Body of pancreas (tissue), 4 donors: ENCODE data around the gene ABCC4.

Experiments
- POLR2A ChIP-seq, 3 donors: fragments of 450-650 bp; IDR thresholded peaks; one replicate each; pipeline ENCODE4 v1.6.1; 2016; ENCODE audit warnings: antibody characterized with exemption in 3 of 3, mild to moderate bottlenecking in 2 of 3
- TF ChIP-seq, protein P1 (sequence below), 7 experiments: fragments of 450-650 bp in 4 of 7; fragments of 200-600 bp in 3 of 7; sonication (generic) in 3 of 7; IDR thresholded peaks; one replicate each; pipeline ENCODE4 v1.5.1; 2016 to 2019; ENCODE audit warnings: antibody characterized with exemption in 7 of 7

DNA sequence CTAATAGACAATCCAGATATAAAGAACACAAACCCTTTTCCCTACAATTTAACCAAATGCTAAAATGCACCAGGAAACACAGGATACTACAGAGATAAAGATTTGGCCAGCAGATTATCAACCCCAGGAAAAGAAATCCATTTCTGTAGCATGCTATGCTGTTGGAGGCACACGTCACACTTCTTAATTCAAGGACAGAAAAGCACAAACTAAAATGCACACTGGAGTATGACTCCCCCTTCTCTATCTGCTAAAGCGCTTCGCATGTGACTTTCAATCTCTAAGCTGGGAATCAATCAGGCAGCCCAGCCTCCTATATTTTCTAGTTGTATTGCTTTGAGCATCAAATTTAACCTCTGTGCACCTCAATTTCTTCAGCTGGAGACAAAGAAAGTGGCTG is 22.2 kb downstream of the ABCC4 start:
- TF ChIP-seq, protein P1, sequence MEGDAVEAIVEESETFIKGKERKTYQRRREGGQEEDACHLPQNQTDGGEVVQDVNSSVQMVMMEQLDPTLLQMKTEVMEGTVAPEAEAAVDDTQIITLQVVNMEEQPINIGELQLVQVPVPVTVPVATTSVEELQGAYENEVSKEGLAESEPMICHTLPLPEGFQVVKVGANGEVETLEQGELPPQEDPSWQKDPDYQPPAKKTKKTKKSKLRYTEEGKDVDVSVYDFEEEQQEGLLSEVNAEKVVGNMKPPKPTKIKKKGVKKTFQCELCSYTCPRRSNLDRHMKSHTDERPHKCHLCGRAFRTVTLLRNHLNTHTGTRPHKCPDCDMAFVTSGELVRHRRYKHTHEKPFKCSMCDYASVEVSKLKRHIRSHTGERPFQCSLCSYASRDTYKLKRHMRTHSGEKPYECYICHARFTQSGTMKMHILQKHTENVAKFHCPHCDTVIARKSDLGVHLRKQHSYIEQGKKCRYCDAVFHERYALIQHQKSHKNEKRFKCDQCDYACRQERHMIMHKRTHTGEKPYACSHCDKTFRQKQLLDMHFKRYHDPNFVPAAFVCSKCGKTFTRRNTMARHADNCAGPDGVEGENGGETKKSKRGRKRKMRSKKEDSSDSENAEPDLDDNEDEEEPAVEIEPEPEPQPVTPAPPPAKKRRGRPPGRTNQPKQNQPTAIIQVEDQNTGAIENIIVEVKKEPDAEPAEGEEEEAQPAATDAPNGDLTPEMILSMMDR (IDR thresholded peaks at IDR 0.05) = no peak
- TF ChIP-seq POLR2A (IDR thresholded peaks at IDR 0.05) = no peak
